ENCODE data around the gene HOMER1. TPM values are rescaled to one million over a fixed set of nuclear protein-coding genes. Genes with fewer than 3 reads are reported as not detected.

HOMER1 gene
- total and polyA plus RNA-seq, 2 of the 13 experiments (the other 11 are each of a cell fraction or from before 2014, with no cell fraction given), result 5.3 to 24.8 TPM

DNA sequence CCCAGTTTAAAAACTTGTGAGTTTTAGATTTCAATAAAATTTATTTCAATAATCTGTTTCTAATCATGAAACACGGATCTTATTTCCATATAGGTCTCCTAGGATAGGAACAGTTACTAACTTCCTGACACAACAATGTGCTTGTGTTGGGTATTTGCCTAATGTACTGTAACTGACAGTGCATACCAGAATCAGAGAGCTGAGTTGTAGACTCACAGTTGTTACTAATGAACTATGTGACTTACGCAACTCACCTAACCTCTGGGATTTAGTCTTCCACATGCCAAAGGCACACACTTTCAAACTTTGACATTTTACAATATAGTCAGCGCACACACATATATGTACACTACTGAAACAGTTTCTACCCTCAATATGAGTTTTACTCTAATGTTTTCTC, 77.7 kb downstream of the HOMER1 start (continued):
- TF ChIP-seq KIAA2018 (CRISPR knock-in tag; IDR thresholded peaks at IDR 0.05; ENCODE audit: borderline replicate concordance), result no peak
- TF ChIP-seq FUBP1 (CRISPR knock-in tag; IDR thresholded peaks at IDR 0.05; ENCODE audit: borderline replicate concordance), result no peak
- TF ChIP-seq, protein P1, sequence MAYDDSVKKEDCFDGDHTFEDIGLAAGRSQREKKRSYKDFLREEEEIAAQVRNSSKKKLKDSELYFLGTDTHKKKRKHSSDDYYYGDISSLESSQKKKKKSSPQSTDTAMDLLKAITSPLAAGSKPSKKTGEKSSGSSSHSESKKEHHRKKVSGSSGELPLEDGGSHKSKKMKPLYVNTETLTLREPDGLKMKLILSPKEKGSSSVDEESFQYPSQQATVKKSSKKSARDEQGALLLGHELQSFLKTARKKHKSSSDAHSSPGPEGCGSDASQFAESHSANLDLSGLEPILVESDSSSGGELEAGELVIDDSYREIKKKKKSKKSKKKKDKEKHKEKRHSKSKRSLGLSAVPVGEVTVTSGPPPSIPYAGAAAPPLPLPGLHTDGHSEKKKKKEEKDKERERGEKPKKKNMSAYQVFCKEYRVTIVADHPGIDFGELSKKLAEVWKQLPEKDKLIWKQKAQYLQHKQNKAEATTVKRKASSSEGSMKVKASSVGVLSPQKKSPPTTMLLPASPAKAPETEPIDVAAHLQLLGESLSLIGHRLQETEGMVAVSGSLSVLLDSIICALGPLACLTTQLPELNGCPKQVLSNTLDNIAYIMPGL (CRISPR knock-in tag; IDR thresholded peaks at IDR 0.05; ENCODE audit: borderline replicate concordance in 1 of 2, low read depth in 1 of 2), result no peak
- TF ChIP-seq SP4 (CRISPR knock-in tag; IDR thresholded peaks at IDR 0.05), result no peak
- no peak for TF ChIP-seq CHD2 (IDR thresholded peaks at IDR 0.05; ENCODE audit: low read depth, low read length)
- TF ChIP-seq ZNF138 (CRISPR knock-in tag; IDR thresholded peaks at IDR 0.05; ENCODE audit: low read depth), result no peak
- TF ChIP-seq ZNF746 (CRISPR knock-in tag; IDR thresholded peaks at IDR 0.05), result no peak
- TF ChIP-seq MZF1 (CRISPR knock-in tag; IDR thresholded peaks at IDR 0.05; ENCODE audit: borderline replicate concordance), result no peak
- TF ChIP-seq ZNF800 (CRISPR knock-in tag; IDR thresholded peaks at IDR 0.05), result no peak
- no peak for TF ChIP-seq REXO4 (CRISPR knock-in tag; IDR thresholded peaks at IDR 0.05; ENCODE audit: borderline replicate concordance)
- no peak for TF ChIP-seq TOPORS (CRISPR knock-in tag; IDR thresholded peaks at IDR 0.05)
- peak; percentile 64; the same call in 1 of the 2 replicates for TF ChIP-seq ZKSCAN8 (CRISPR knock-in tag; IDR thresholded peaks at IDR 0.05; ENCODE audit: borderline replicate concordance)
- TF ChIP-seq MED13 (CRISPR knock-in tag; IDR thresholded peaks at IDR 0.05), result no peak
- no peak for TF ChIP-seq CBFB (CRISPR knock-in tag; IDR thresholded peaks at IDR 0.05)
- TF ChIP-seq HCFC1 (IDR thresholded peaks at IDR 0.05; ENCODE audit: low read depth, low read length), result no peak
- no peak; the same call in 1 of the 2 replicates for TF ChIP-seq ZNF292 (CRISPR knock-in tag; IDR thresholded peaks at IDR 0.05; ENCODE audit: borderline replicate concordance, low read depth)
